ENCODE measurements around the gene USP25. TPM values are rescaled to one million over a fixed set of nuclear protein-coding genes. Genes with fewer than 3 reads are reported as not detected.

USP25 gene
- total RNA-seq, 2 experiments from 2014 or later, result 34.1 to 34.6 TPM

DNA sequence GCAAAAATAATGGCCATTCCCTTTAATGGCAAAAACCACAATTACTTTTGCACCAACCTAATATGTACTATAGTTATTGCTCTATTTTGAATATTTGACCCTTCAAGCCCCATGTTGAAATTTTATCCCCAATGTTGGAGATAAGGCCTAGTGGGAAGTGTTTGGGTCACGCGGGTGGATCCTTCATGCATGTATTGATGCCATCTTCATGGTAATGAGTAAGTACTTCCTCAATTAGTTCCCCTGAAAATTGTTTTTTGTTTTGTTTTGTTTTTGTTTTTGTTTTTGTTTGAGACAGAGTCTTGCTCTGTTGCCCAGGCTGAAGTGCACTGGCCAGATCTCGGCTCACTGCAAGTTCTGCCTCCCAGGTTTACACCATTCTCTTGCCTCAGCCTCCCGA lies 9.8 kb upstream of the USP25 start:
- ChIA-PET CTCF (no interaction called here), POLR2A (no interaction called here)
- H3K4me1 Mint-ChIP-seq (ENCODE audit: low read depth), result no peaks in the 10 kb centered on the region
- ATAC-seq (no peak), DNase-seq (no peak)
- H3K27ac Mint-ChIP-seq, result no peak overlapping the region
- H3K36me3 Mint-ChIP-seq (ENCODE audit: low read depth), result no peaks in the 10 kb centered on the region
- intact Hi-C loops (cut with micrococcal nuclease), result no loop called here
- TF ChIP-seq, protein P1, sequence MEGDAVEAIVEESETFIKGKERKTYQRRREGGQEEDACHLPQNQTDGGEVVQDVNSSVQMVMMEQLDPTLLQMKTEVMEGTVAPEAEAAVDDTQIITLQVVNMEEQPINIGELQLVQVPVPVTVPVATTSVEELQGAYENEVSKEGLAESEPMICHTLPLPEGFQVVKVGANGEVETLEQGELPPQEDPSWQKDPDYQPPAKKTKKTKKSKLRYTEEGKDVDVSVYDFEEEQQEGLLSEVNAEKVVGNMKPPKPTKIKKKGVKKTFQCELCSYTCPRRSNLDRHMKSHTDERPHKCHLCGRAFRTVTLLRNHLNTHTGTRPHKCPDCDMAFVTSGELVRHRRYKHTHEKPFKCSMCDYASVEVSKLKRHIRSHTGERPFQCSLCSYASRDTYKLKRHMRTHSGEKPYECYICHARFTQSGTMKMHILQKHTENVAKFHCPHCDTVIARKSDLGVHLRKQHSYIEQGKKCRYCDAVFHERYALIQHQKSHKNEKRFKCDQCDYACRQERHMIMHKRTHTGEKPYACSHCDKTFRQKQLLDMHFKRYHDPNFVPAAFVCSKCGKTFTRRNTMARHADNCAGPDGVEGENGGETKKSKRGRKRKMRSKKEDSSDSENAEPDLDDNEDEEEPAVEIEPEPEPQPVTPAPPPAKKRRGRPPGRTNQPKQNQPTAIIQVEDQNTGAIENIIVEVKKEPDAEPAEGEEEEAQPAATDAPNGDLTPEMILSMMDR (IDR thresholded peaks at IDR 0.05), result no peak
- H3K4me3 Mint-ChIP-seq, result no peak overlapping the region
- no peaks in the 10 kb centered on the region for H3K27me3 Mint-ChIP-seq
- no peaks in the 10 kb centered on the region for H3K9me3 Mint-ChIP-seq

DNA sequence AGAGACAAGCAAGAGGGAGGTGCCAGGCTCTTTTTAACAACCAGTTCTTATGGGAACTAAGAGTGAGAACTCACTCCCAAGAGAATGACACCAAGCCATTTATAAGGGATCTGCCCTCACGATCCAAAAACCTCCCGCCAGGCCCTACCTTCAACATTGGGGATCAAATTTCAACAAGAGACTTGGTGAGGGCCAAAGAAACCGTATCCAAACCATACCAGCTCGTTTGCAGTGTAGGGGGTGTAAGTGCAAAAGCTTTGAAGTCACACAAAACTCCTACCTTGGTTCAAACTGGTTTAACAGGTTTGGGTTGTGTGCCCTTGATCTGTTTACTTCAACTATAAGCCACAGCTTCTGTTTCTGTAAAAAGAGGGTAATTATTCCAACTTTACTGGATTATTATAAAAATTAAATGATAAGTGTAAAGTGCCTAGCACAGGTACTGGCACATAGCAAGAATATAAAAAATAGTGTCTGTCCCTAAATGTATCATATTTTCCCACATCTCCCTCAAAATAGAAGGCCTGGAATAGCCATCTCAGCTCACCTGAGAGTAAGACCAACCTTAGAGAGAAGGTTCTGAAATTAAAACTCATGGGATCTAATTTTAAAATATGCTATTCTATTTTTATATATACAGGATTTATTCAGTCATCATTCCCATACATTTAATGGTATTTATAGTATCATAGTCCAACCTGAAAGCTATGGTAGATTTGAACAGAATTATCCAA lies 7.0 kb upstream of the USP25 start:
- ATAC-seq, result no peak
- Mint-ChIP-seq H3K27me3 (no peaks in the 10 kb centered on the region), H3K4me3 (no peak overlapping the region), H3K9me3 (no peaks in the 10 kb centered on the region), H3K27ac (no peak overlapping the region), H3K36me3 (ENCODE audit: low read depth) (no peaks in the 10 kb centered on the region), H3K4me1 (ENCODE audit: low read depth) (no peaks in the 10 kb centered on the region)
- POLR2A ChIA-PET, result no interaction called here
- intact Hi-C loops (cut with micrococcal nuclease), result no loop called here
- no peak for DNase-seq
- TF ChIP-seq, protein P1 (IDR thresholded peaks at IDR 0.05), result no peak
- CTCF ChIA-PET, result no interaction called here

GRCh38 chr21:15725949-15726348 lies 3.8 kb upstream of the USP25 start:
- Mint-ChIP-seq H3K9me3 (no peaks in the 10 kb centered on the region), H3K27me3 (peaks cover 2% of the 10 kb centered on the region), H3K27ac (no peak overlapping the region), H3K4me3 (no peak overlapping the region), H3K36me3 (ENCODE audit: low read depth) (peaks cover 3% of the 10 kb centered on the region), H3K4me1 (ENCODE audit: low read depth) (no peaks in the 10 kb centered on the region)
- DNase-seq, result no peak
- POLR2A ChIA-PET, result no interaction called here
- CTCF ChIA-PET, result no interaction called here
- intact Hi-C loops (cut with micrococcal nuclease), result no loop called here
- no peak for ATAC-seq
- TF ChIP-seq, protein P1 (IDR thresholded peaks at IDR 0.05), result no peak

DNA sequence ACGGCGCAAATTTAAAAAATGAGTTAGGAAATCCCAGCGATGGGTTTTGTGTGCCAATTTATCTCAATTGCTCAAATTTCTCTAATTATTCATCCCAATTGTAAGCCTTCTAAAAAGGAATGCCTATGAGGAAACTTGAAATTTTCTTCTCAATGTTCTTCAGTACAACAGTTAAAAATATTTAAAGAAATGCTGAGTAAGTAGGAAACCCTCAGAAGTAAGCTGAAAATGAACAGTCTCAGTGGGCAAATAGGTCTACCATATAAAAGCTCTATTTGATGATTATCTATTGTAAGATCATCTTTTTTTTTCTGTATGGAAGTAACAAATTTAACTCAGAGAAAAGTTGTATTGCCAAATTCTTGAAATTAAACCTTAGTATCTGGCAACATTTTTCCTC lies 1.7 kb upstream of the USP25 start:
- TF ChIP-seq, protein P1 (IDR thresholded peaks at IDR 0.05), result no peak
- no peak overlapping the region for H3K4me3 Mint-ChIP-seq
- H3K27me3 Mint-ChIP-seq, result peaks cover 2% of the 10 kb centered on the region
- no peaks in the 10 kb centered on the region for H3K9me3 Mint-ChIP-seq
- H3K36me3 Mint-ChIP-seq (ENCODE audit: low read depth), result peaks cover 3% of the 10 kb centered on the region
- H3K27ac Mint-ChIP-seq, result no peak overlapping the region
- ATAC-seq (no peak), DNase-seq (no peak)
- CTCF ChIA-PET, result interaction anchor here (1.7 kb wide), 1 partner anchor 99 kb away, joined by 4 read pairs; no protein-coding TSS in a partner anchor
- peaks cover 9% of the 10 kb centered on the region for H3K4me1 Mint-ChIP-seq (ENCODE audit: low read depth)
- POLR2A ChIA-PET, result no interaction called here
- intact Hi-C loops (cut with micrococcal nuclease), result no loop called here

GRCh38 chr21:15729346-15729673 lies 472 bp upstream of the USP25 start:
- Mint-ChIP-seq H3K27me3 (peaks cover 2% of the 10 kb centered on the region), H3K4me1 (ENCODE audit: low read depth) (peaks cover 16% of the 10 kb centered on the region), H3K4me3 (peak overlapping the region; percentile 59), H3K9me3 (no peaks in the 10 kb centered on the region), H3K36me3 (ENCODE audit: low read depth) (peaks cover 3% of the 10 kb centered on the region), H3K27ac (peak overlapping the region; percentile 67)
- TF ChIP-seq, protein P1 (IDR thresholded peaks at IDR 0.05), result no peak
- POLR2A ChIA-PET, result no interaction called here
- intact Hi-C loops (cut with micrococcal nuclease), result no loop called here
- ATAC-seq (no peak), DNase-seq (no peak)
- CTCF ChIA-PET, result no interaction called here

Measured in activated CD8-positive, alpha-beta T cell treated with anti-CD3 and anti-CD28 coated beads for 36 hours (primary cell).